ENCODE measurements around the gene EML6. TPM values are rescaled to one million over a fixed set of nuclear protein-coding genes. Genes with fewer than 3 reads are reported as not detected.

Gene EML6
- total RNA-seq, 2 donors from 2014 or later: 0.46 to 10.7 TPM

DNA sequence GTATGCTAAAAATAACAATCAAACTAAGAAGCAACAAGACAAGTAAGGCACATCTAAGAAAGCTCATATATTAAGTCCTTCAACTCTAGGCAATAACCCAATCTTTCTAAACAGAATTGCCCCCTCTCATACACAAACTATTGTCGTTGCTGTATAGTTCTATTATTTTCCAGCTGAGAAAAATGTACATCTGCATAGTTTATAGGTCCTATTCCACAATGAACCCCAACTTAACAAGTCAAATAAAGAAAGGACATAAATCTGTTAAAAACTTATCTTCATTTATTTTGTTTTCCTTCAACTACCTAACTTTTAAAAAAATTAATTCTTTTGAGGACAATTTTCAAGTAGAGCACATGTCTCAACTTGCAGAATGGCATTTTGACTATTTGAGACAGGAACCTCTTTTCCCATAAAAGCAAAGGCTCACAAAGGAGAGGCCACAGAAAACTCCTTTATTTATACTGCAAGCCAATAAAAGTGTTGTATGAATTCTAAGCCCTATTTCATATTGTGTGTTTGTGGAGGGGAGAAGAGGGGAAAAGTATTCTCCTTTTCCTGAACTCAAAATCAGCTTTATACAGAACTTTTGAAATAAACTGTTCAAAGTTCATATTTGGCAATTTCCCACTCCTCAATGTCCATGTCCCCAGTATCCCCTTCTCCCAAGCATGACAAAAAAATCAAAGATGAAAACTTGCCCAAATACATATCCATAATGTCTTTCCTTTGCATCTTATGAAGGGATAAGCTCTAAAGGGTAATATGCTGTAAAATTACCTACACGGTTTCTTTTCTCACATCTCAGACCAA is 289.4 kb downstream of the EML6 start:
- TF ChIP-seq, protein P1, sequence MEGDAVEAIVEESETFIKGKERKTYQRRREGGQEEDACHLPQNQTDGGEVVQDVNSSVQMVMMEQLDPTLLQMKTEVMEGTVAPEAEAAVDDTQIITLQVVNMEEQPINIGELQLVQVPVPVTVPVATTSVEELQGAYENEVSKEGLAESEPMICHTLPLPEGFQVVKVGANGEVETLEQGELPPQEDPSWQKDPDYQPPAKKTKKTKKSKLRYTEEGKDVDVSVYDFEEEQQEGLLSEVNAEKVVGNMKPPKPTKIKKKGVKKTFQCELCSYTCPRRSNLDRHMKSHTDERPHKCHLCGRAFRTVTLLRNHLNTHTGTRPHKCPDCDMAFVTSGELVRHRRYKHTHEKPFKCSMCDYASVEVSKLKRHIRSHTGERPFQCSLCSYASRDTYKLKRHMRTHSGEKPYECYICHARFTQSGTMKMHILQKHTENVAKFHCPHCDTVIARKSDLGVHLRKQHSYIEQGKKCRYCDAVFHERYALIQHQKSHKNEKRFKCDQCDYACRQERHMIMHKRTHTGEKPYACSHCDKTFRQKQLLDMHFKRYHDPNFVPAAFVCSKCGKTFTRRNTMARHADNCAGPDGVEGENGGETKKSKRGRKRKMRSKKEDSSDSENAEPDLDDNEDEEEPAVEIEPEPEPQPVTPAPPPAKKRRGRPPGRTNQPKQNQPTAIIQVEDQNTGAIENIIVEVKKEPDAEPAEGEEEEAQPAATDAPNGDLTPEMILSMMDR (IDR thresholded peaks at IDR 0.05): peak in 1 of 4 experiments; percentile 4
- TF ChIP-seq POLR2A (IDR thresholded peaks at IDR 0.05): no peak
- TF ChIP-seq POLR2AphosphoS5 (IDR thresholded peaks at IDR 0.05): peak; percentile 76
- intact Hi-C loops (cut with DNase I): no loop called here
- Histone ChIP-seq H3K27me3 (replicated peaks; ENCODE audit: insufficient read depth) (no peaks in the 10 kb centered on the region), H3K4me1 (replicated peaks) (peaks cover 24% of the 10 kb centered on the region), H3K4me3 (no peak overlapping the region), H3K36me3 (no peaks in the 10 kb centered on the region), H3K9me3 (no peaks in the 10 kb centered on the region), H3K27ac (peak overlapping the region; percentile 51 to 70)
- 36% methylated on average over 2 of the region's 2 CpGs for WGBS
- DNase-seq (ENCODE audit: low spot score): peak; percentile 39

DNA sequence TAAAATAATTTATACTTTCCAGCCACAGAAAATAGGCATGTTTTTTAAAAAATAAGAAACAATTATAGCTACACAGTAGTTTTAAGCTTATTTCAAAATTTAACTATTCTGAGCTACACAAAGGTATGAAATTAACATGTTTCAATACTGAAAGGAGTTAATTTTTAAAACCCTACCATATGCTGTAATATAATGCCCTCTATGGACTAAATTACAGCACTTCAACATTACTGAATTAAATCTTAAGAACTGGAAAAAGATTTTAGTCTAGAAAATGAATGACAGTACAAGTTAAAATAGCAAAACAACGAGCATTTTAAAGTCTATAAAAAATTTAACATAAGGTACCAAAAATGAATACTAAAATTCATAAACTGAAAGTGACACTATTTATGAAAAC is 290.5 kb downstream of the EML6 start:
- H3K27me3 ChIP-seq (replicated peaks; ENCODE audit: insufficient read depth): no peaks in the 10 kb centered on the region
- H3K9me3 ChIP-seq: no peaks in the 10 kb centered on the region
- no peak for DNase-seq (ENCODE audit: low spot score)
- no peak overlapping the region for H3K4me3 ChIP-seq
- 28% methylated on average over 1 of the region's 1 CpG for WGBS
- H3K27ac ChIP-seq: peak overlapping the region; percentile 51 to 70
- H3K36me3 ChIP-seq: no peaks in the 10 kb centered on the region
- intact Hi-C loops (cut with DNase I): loop anchor here (2.0 kb wide), 1 partner anchor 35 kb away; no protein-coding TSS in a partner anchor
- TF ChIP-seq POLR2A (IDR thresholded peaks at IDR 0.05) (no peak), POLR2AphosphoS5 (IDR thresholded peaks at IDR 0.05) (no peak)
- TF ChIP-seq, protein P1 (IDR thresholded peaks at IDR 0.05): peak in 3 of 4 experiments; percentile 10 to 42 (median 31)
- H3K4me1 ChIP-seq (replicated peaks): peaks cover 24% of the 10 kb centered on the region

DNA sequence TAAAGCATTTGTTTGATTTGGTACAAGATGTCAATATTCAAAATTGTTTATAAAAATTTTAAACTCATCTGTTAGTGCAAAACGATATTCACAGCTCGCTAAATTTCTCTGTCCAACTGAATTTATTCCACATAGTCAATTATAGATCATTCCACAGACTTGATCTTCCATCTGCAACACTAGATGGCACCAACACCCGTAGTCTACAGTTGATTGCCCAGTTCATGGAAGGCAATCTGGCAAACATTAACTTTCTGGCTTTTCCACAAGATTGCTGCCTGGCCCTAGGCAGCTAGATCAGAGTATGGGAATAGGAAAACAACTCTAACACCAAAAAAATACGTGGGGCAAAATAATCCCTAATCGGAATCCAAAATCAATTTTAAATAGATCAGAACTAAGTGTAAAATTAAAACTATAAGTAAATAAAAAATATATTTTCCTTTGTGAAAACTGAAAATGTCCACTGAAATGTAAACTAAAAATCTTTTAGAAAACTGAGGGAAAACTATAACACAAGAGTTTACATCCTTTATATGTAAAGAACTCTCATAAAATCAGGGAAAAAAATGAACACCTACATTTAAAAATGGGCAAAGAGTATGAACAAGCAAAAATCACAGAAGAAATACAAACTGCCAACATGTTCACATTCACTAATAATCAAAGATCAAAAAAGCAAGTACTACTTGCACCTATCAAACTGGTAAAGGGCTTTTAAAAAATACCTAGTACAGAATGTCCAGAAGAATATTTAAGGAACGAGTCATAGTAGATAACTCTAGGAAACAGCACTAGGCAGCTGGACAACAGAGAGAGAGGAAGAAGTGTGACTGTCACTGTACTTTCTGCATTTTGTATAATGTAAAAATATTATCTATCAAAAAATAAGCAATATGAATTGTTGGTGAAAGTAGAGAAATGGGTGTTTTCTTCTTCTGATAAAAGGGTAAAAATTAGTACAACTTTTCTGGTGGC is 291.8 kb downstream of the EML6 start:
- Histone ChIP-seq H3K4me1 (replicated peaks) (peaks cover 24% of the 10 kb centered on the region), H3K27me3 (replicated peaks; ENCODE audit: insufficient read depth) (no peaks in the 10 kb centered on the region), H3K9me3 (no peaks in the 10 kb centered on the region), H3K27ac (peak overlapping the region in 1 of 2 donors; percentile 7), H3K4me3 (no peak overlapping the region), H3K36me3 (no peaks in the 10 kb centered on the region)
- DNase-seq (ENCODE audit: low spot score): peak; percentile 58
- WGBS: 53% methylated on average over 6 of the region's 6 CpGs
- TF ChIP-seq POLR2AphosphoS5 (IDR thresholded peaks at IDR 0.05): peak; percentile 52
- TF ChIP-seq POLR2A (IDR thresholded peaks at IDR 0.05): no peak
- TF ChIP-seq, protein P1 (IDR thresholded peaks at IDR 0.05): peak in 3 of 4 experiments; percentile 53 to 82 (median 71)
- intact Hi-C loops (cut with DNase I): loop anchor here (2.0 to 5.0 kb wide), 2 partner anchors 34 to 152 kb away; no protein-coding TSS in a partner anchor

DNA sequence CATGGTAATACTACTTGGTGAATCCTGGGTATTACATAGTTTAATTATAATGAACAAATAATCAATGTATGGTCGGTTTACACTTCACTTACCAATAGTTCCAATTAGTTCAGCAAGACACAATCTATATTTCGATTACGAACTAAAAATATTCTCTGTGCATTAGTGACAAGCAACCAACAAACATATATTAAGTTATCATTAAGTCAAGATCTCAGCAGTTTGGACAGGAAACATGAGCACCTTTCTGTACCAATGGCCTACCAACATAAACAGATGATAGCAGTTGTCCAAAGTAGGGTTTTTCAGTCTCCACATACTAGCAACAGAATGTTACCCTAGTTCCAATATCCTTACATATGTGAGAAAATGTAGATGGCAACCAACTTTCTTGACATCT is 294.0 kb downstream of the EML6 start:
- Histone ChIP-seq H3K4me1 (replicated peaks) (peaks cover 9% of the 10 kb centered on the region), H3K27ac (no peak overlapping the region), H3K9me3 (no peaks in the 10 kb centered on the region), H3K27me3 (replicated peaks; ENCODE audit: insufficient read depth) (no peaks in the 10 kb centered on the region), H3K36me3 (no peaks in the 10 kb centered on the region), H3K4me3 (no peak overlapping the region)
- DNase-seq (ENCODE audit: low spot score): no peak
- intact Hi-C loops (cut with DNase I): loop anchor here (5.0 kb wide), 1 partner anchor 150 kb away; no protein-coding TSS in a partner anchor
- whole genome bisulfite sequencing: 99% methylated on average over 3 of the region's 3 CpGs
- TF ChIP-seq, protein P1 (IDR thresholded peaks at IDR 0.05): no peak
- TF ChIP-seq POLR2A (IDR thresholded peaks at IDR 0.05) (no peak), POLR2AphosphoS5 (IDR thresholded peaks at IDR 0.05) (no peak)
